ENCODE measurements around the gene ITPK1. TPM values are rescaled to one million over a fixed set of nuclear protein-coding genes. Genes with fewer than 3 reads are reported as not detected.

ITPK1 gene
- total and polyA plus RNA-seq, 2 experiments from 2014 or later, result 35.9 to 101 TPM

GRCh38 chr14:92981726-92982125 is 134.0 kb downstream of the ITPK1 start (continued):
- TF ChIP-seq POLR2AphosphoS5 (IDR thresholded peaks at IDR 0.05; ENCODE audit: low read depth), result no peak
- TF ChIP-seq CREB1 (CRISPR knock-in tag; IDR thresholded peaks at IDR 0.05; ENCODE audit: low read depth), result no peak

GRCh38 chr14:92980866-92981265 is 134.9 kb downstream of the ITPK1 start:
- Histone ChIP-seq H3K27me3 (ENCODE audit: insufficient read depth) (no peaks in the 10 kb centered on the region), H4K20me1 (replicated peaks; ENCODE audit: insufficient read depth) (peaks cover 6% of the 10 kb centered on the region), H3K36me3 (ENCODE audit: insufficient read depth) (0 out of 2 replicates have a peak, but pooled peaks cover 9% of the 10 kb centered on the region), H3K4me2 (no peak overlapping the region), H3K79me2 (replicated peaks; ENCODE audit: insufficient read depth) (peaks cover 29% of the 10 kb centered on the region), H3K4me1 (ENCODE audit: insufficient read depth) (no peaks in the 10 kb centered on the region), H3K27ac (ENCODE audit: low read depth) (no peak overlapping the region), H2AFZ (no peak overlapping the region), H3K4me3 (no peak overlapping the region), H3F3A (replicated peaks; ENCODE audit: low read depth) (no peaks in the 10 kb centered on the region), H3K9me2 (ENCODE audit: insufficient read depth) (peaks cover 2% of the 10 kb centered on the region; the same call in 1 of the 2 replicates)
- Mint-ChIP-seq H3K36me3 (ENCODE audit: low read depth) (peaks cover 89% of the 10 kb centered on the region), H3K4me3 (no peak overlapping the region), H3K4me1 (no peaks in the 10 kb centered on the region; the same call in 2 of the 3 replicates), H3K27ac (no peak overlapping the region), H3K9me3 (peaks cover 63% of the 10 kb centered on the region), H3K27me3 (ENCODE audit: insufficient read depth, low read depth, poor library complexity) (peaks cover 11% of the 10 kb centered on the region)
- no peak for TF ChIP-seq EZH2 (IDR thresholded peaks at IDR 0.05; ENCODE audit: low read depth, unreplicated experiment)
- no peak for TF ChIP-seq STAT1 (IDR thresholded peaks at IDR 0.05; ENCODE audit: unreplicated experiment)
- no peak for TF ChIP-seq REST (IDR thresholded peaks at IDR 0.05; ENCODE audit: unreplicated experiment)
- no peak for TF ChIP-seq ZNF331 (CRISPR knock-in tag; IDR thresholded peaks at IDR 0.05; ENCODE audit: low read depth)
- TF ChIP-seq ZNF462 (CRISPR knock-in tag; IDR thresholded peaks at IDR 0.05), result no peak
- ATAC-seq, result no peak
- no peak for DNase-seq (ENCODE audit: low spot score)

All from GM23338 (cell line).